ENCODE measurements around the gene ING4.

The ING4 gene

GRCh38 chr12:6653342-6653741, 9.6 kb downstream of the ING4 start:
- TF ChIP-seq CTCF (conservative IDR thresholded peaks at IDR 0.05) (no peak), ZFX (IDR thresholded peaks at IDR 0.05) (no peak)
- peak overlapping the region; percentile 11; the same call in 1 of the 2 replicates for H3K27ac ChIP-seq

- no peak overlapping the region for H3K27ac ChIP-seq
- TF ChIP-seq ZFX (IDR thresholded peaks at IDR 0.05) (no peak), CTCF (conservative IDR thresholded peaks at IDR 0.05) (no peak)
These were observed 10.5 kb downstream of the ING4 start for GRCh38 chr12:6652391-6652790.

- no peak for TF ChIP-seq CTCF (conservative IDR thresholded peaks at IDR 0.05)
- TF ChIP-seq ZFX (IDR thresholded peaks at IDR 0.05) = no peak
- H3K27ac ChIP-seq = no peak overlapping the region
These were observed 12.1 kb downstream of the ING4 start for GRCh38 chr12:6650832-6651231.

GRCh38 chr12:6647083-6647604, 15.8 kb downstream of the ING4 start, which contains the start of gene ACRBP:
ACRBP (minus strand) TSS chr12:6647432; CDS start chr12:6647366, 66 bp downstream.
- H3K27ac ChIP-seq = no peak within 1 kb of the TSS
- TF ChIP-seq ZFX (IDR thresholded peaks at IDR 0.05) (no peak), CTCF (conservative IDR thresholded peaks at IDR 0.05) (no peak)

- no peak for TF ChIP-seq CTCF (conservative IDR thresholded peaks at IDR 0.05)
- no peak for TF ChIP-seq ZFX (IDR thresholded peaks at IDR 0.05)
- H3K27ac ChIP-seq = no peak overlapping the region
These were observed 16.4 kb downstream of the ING4 start for GRCh38 chr12:6646276-6647082.

GRCh38 chr12:6644903-6645302, 18.0 kb downstream of the ING4 start:
- no peak for TF ChIP-seq ZFX (IDR thresholded peaks at IDR 0.05)
- TF ChIP-seq CTCF (conservative IDR thresholded peaks at IDR 0.05) = no peak
- no peak overlapping the region for H3K27ac ChIP-seq

- no peak for TF ChIP-seq CTCF (conservative IDR thresholded peaks at IDR 0.05)
- no peak for TF ChIP-seq ZFX (IDR thresholded peaks at IDR 0.05)
- H3K27ac ChIP-seq = no peak overlapping the region
These were observed 18.7 kb downstream of the ING4 start for GRCh38 chr12:6644257-6644596.

Data from C4-2B (cell line).